Measurements from ENCODE around the gene ACER1.
"Not testable (repeated sequence)": the region's sequence is repeated elsewhere in the genome, so short reads cannot be mapped to it uniquely, and the experiment has no call there.

ACER1 gene

DNA sequence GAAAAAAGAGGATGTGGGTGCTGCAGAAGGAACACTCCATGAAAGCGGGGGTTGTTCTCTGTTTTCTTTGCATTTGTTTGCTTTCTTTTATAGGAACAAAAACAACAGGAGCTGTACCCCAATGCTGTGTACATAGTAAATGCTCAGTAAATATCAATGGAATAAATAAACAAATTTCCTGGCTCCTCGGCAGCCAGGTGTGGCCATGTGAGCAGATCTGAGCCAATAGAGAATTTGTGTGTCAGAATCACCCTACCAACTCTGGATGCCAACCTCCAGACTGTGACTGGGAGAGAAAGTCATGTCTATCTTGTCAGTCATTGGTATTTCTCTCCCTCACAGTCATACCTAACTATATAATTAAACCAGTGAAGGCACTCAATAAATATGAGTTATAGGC lies 17.3 kb upstream of the ACER1 start:
- CTCF ChIA-PET = interaction anchor here (0.7 kb wide), 1 partner anchor 365 kb away, joined by 4 read pairs; no protein-coding TSS in a partner anchor

GRCh38 chr19:6349271-6349670 lies 15.9 kb upstream of the ACER1 start:
- H3K27ac ChIP-seq; CTCF ChIA-PET; DNase-seq (ENCODE audit: low spot score): not testable (repeated sequence)
- POLR2A ChIA-PET (ENCODE audit: low non-redundant PET) = interaction anchor here (0.6 kb wide), 1 partner anchor 24 kb away, joined by 3 read pairs; no protein-coding TSS in a partner anchor

More for the DNA sequence above, 17.3 kb upstream of the ACER1 start:
- TF ChIP-seq, protein P1, sequence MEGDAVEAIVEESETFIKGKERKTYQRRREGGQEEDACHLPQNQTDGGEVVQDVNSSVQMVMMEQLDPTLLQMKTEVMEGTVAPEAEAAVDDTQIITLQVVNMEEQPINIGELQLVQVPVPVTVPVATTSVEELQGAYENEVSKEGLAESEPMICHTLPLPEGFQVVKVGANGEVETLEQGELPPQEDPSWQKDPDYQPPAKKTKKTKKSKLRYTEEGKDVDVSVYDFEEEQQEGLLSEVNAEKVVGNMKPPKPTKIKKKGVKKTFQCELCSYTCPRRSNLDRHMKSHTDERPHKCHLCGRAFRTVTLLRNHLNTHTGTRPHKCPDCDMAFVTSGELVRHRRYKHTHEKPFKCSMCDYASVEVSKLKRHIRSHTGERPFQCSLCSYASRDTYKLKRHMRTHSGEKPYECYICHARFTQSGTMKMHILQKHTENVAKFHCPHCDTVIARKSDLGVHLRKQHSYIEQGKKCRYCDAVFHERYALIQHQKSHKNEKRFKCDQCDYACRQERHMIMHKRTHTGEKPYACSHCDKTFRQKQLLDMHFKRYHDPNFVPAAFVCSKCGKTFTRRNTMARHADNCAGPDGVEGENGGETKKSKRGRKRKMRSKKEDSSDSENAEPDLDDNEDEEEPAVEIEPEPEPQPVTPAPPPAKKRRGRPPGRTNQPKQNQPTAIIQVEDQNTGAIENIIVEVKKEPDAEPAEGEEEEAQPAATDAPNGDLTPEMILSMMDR (conservative IDR thresholded peaks at IDR 0.05; ENCODE audit: low read depth) = no peak
- POLR2A ChIA-PET (ENCODE audit: low non-redundant PET) = no interaction called here
- no peak for DNase-seq (ENCODE audit: low spot score)
- H3K27ac ChIP-seq = no peak overlapping the region

DNA sequence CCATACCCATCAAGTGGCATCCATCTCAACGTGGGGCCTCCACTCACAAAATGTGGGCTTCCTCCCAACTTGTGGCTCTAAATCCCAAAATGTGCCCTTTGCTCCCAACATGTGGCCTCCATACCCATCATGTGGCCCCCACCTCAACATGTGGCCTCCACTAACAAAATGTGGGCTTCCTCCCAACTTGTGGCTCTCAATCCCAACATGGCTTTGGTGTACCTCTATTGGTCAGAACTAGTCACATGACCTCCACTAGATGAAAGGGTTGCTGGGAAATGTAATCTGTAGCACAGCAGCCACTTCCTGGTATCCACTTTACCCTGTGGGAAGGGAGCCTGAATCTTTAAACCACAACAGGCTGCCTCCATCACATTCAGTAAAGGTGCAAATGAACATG lies 10.1 kb upstream of the ACER1 start:
- ChIA-PET POLR2A (ENCODE audit: low non-redundant PET) (no interaction called here), CTCF (no interaction called here)
- no peak overlapping the region for H3K27ac ChIP-seq
- no peak for DNase-seq (ENCODE audit: low spot score)
- TF ChIP-seq, protein P1 (conservative IDR thresholded peaks at IDR 0.05; ENCODE audit: low read depth) = no peak

GRCh38 chr19:6340493-6341201 lies 7.2 kb upstream of the ACER1 start:
- CTCF ChIA-PET = interaction anchor here (0.6 kb wide), 2 partner anchors 17 to 20 kb away, joined by 3 to 5 read pairs; partner anchors contain the start of gene CLPP
- DNase-seq (ENCODE audit: low spot score) = no peak
- TF ChIP-seq, protein P1 (conservative IDR thresholded peaks at IDR 0.05; ENCODE audit: low read depth) = no peak
- no peak overlapping the region for H3K27ac ChIP-seq
- POLR2A ChIA-PET (ENCODE audit: low non-redundant PET) = no interaction called here

DNA sequence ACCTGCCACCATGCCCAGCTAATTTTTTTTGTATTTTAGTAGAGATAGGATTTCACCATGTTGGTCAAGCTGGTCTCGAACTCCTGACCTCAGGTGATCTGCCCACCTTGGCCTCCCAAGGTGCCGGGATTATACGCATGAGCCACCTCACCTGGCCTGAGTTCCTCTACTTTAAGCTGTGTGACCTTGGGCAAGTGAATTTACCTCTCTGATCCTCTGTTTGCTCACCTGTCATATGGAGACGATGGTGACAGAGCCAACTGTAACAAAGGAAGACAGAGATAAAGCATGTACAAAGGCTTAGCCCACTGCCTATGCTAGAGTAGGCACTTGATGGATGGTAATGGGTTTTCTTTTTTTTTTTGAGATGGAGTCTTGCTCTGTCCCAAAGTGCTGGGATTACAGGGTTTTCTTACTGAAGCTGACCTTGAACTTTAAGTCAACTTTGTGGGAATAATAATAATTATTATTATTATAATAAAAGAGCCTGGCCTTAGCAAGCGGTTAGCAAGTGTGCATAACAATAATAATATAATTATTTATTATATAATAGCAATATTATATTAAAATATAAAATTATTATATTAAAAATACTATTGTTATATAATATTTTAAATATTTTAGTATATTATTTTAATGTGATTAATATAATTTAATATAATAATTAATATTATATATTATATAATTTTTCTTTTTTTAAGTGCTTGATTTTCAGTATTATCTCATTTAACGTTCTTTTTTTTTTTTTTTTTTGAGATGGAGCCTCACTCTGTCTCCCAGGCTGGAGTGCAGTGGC lies 1.3 kb upstream of the ACER1 start:
- TF ChIP-seq, protein P1 (conservative IDR thresholded peaks at IDR 0.05; ENCODE audit: low read depth) = no peak
- no peak overlapping the region for H3K27ac ChIP-seq
- ChIA-PET CTCF (interaction anchor here (0.6 to 0.8 kb wide), 2 partner anchors 78 to 205 kb away, joined by 4 to 8 read pairs; no protein-coding TSS in a partner anchor), POLR2A (ENCODE audit: low non-redundant PET) (no interaction called here)
- no peak for DNase-seq (ENCODE audit: low spot score)

- TF ChIP-seq, protein P1 (conservative IDR thresholded peaks at IDR 0.05; ENCODE audit: low read depth) = no peak
- no peak for DNase-seq (ENCODE audit: low spot score)
- no peak overlapping the region for H3K27ac ChIP-seq
- POLR2A ChIA-PET (ENCODE audit: low non-redundant PET) = no interaction called here
- CTCF ChIA-PET = interaction anchor here (0.6 kb wide), 1 partner anchor 68 kb away, joined by 3 read pairs; no protein-coding TSS in a partner anchor
Measured at GRCh38 chr19:6326815-6327214, 6.6 kb downstream of the ACER1 start.

- H3K27ac ChIP-seq = no peak overlapping the region
- DNase-seq (ENCODE audit: low spot score) = no peak
- TF ChIP-seq, protein P1 (conservative IDR thresholded peaks at IDR 0.05; ENCODE audit: low read depth) = no peak
- POLR2A ChIA-PET (ENCODE audit: low non-redundant PET) = no interaction called here
- CTCF ChIA-PET = no interaction called here
Measured at GRCh38 chr19:6325614-6326013, 7.8 kb downstream of the ACER1 start.

Data from RWPE1 (cell line).